COR-L47 (cell line): ENCODE results near the gene MEF2C.

Source experiments
- DNase-seq: peaks from one replicate; lab custom pipeline; 2025; lab: John Stamatoyannopoulos, UW

MEF2C gene

DNA sequence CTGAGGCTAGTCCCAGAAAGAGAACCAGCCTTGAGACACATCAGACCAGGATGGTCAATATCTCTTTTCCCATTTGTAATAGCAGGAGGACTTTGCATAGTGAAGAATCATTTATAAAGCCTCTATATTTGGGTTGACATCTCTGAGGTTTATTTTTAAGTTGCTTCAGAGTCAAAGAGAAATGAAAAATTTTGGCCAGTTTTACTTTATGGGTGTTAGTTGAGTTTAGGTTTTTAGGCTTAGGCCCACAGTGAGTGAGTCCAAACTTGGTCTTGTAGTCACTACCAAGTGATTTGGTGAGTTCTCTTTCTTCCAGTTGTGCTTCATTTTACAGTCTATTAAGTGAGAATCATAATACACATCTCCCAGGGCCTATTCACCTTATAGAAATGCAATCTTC is 5.3 kb upstream of the MEF2C start:
- no peak for DNase-seq

DNA sequence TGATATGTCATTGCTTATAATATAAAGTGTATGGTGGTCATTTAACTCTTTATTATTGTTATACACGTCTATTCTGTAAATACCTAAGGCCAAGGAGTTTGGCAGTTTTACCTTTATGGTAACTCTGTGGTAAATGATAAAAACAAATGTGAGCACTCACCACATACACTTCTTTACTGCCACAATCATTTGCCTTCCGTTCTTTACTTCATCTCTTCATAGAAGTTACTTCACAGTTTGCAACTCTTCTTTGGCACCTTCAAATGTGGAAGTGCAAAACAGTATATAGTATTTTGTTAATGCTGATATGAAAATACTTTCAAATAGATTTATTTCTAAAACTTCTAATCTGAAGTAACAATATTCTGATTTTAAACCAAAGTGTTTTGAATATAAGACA is 4.4 kb upstream of the MEF2C start:
- DNase-seq: no peak

DNA sequence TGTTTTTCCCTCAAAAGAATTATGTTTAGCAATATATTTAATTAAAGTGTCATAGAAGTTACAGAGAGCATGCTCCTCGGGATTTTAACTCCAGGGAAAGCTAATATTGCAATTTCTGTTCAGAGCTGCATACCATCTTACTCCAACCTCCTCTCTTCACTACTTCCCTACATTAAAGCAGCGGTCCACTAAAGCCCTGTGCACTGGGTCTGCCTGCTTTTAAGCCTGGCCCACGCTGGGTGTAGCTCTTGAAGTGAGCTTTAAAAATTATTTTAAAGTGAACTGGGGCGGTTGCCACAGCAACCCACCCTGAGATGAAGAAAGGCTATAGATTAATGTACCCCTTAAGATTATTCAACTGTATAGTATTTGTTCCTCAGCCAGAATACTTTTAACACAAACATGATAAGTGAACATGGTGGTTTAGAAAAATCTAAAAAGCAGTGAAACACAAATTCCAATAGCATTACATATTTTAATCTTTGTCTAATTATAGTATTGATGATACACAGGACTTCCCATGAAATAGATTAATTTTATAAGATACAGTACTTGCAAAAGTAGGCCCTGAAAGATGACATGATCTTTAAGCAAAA is 3.9 kb upstream of the MEF2C start:
- no peak for DNase-seq

DNA sequence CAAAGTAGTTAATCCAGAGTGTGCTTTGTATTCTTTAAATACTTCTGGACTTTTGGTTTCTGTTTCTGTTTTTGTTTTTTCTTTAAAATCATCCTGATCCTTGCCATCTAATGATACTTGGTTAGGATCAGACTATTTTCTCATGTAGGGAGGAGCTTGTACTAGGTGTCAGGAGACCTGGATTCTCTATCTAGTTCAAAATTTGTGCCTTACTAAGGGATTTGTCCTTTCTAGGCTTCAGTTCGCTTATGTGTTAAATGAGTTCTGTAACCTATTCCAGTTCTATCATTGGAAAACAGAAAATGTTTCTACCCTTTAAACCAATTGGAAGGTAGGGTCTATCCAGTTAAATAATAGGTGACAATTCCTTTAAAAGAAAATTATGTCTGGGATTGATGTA is 3.3 kb upstream of the MEF2C start:
- no peak for DNase-seq

DNA sequence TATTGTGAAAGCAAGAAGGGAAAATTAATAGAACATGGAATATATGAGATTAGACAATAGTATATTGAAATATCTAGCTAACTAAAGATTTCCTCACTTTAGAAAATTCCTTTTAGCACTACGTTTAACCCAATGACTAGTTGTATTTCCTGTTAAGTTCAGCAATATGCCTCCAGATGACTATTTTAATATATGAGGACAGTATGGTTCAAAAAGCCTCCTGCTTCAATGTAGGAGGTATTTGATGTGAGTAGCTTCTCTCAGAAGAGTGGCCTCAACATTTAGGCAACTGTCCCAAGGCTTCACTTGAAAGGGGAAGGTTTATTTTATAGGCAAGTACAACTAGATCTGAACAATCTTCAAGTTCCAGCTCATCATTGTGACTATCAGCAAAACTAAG is 2.0 kb upstream of the MEF2C start:
- DNase-seq: no peak

DNA sequence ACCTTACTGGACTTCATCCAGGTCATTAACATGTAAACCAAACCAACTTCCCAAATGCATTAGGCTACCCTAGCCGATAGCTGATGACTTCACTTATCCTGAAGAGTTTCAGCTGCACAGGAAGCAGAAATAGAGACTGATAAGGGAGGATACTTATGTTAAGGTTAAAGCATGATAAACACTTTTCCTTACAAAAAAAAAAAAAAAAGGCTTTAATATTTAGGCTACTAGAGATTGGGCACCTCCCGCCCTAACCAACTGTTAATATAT is 1.6 kb upstream of the MEF2C start:
- no peak for DNase-seq

DNA sequence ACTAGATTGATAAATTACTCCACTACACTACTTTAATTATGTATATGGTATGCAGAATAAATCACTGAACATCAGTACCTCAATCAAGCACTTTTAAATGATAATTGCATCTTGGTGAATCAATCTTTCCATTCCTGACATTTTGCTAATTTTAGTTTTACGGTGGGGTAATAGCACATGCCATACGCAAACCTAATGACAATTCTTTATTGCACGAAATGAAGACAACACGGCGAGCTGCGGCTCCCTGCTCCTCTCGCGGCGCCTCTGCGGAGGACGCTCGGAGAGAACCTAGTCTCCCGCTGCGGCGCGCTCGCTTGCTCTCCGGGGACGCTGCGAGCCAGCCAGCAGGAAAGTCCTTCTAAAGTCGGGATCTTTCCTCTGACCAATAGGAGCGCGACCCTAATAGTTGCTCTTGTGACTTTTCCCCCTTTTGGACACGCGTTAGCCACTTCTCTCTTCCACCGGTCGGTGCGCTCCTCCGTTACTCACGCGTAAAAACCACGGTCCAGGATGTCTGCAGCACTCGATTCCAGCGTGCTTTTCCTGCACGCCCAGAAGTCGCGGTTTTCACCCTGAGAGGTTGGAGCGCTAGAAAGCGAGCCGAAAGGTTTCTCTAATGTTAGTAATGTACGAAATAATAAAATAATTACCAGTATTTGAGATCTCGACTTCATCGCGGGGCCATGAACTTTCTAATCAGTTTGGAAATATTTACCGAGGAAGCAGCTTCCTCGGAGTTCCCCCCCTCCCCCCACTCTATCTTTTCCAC is 1.0 kb upstream of the MEF2C start:
- DNase-seq: peak; percentile 72

DNA sequence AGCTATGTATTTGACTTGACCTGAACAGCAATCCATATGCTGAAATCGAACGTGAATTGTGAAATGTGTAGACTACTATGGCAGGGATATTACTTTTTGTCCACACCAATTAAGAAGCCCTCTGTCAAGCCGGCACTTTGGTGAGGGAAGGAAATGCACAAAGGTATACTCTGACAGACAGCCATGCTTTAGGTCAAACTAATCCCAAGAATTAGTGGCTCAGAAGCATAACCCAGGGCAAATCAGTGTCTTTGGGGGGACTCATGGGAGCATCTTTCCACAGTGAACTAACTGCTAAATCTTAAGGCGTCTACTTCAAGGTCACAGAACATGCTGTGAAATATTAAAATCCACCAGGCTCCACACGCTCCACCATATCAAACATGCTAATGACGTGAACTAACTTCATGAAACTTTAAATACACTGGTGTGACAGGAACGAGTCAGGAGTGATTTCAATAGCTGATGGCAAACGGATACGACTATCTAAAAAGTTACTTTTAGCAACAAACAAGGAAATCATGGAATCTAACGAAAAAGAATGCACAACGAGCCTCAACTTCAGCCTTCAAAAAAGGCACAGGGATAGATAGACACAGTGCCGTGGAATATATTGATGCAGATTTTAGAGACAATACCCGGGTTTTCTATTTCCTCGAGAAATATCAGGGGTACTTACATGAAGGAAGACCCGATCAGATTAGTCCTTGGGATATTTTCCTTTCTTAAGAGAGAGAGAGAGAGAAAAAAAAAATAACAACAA is 527 bp downstream of the MEF2C start:
- no peak for DNase-seq

DNA sequence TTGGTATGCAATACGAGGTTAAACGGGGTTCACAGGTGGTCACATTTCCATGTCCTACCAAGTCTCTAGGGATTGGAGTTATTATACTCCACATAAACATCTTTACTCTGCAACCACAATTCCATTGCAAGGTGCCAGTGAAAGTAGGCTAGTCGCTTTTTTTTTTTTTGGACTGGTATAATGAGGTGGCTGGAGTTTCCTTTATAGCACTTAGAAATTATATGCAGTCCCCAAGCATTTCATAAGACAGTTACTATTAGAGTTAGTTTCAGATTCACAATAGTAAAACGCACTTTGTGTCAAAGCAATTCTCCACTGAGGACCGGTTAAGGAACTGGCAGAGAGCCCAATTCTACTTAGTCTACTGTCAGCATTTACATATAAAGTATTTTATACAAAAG is 1.4 kb downstream of the MEF2C start:
- DNase-seq: no peak

DNA sequence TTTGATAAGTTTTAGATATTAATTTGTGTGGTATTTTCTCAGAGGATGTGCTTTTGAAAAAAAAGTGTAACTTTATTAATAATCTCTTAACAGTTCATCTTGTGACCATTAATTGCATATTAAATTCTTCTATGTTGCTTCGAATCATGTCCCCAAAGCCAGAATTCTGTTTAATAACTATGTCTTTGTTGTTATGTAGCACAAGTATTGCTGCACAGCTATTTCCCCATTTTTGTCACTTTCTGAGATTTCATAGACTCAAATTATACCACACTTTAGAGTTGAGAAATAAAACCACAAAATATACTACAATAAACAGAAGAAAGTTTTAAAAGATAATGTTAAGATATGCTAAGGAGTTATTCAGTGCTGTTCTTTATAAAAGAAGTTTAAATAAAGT is 2.8 kb downstream of the MEF2C start:
- DNase-seq: no peak

DNA sequence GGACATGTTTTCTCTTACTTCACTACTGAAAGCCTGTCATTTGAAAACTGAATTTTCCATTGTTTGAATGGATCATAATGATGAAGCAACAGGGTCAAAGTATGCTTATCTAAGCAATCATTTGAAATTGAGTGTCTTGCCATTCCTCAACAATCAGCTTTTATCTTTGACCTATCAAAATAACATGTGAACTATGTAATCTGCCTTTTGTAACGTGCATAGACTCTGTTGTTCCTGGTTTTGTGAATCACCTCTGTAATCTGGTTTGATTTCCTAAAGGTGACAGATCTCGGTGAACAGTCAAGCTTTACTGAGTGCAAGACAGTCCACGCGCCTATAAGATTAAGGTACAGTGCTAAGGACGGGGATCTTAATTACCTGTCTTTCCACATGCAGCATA is 3.3 kb downstream of the MEF2C start:
- DNase-seq: peak; percentile 14

DNA sequence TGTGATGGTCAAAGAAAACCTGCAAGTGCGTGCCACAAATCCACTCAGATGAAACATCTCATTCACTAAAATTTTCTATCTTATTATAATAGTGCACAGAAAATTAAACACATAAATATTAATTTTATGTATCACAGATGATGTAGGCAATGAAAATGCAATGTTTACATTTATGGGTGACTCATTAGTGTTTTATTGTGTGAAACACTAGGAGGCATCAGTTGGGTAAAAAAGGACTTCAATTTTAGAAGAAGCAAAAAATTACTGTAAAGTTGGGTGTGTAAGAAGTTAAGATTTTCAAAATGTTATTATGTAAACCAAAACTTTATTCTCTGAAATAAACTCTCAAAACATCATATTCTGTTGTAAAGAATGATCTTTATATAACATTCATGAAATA is 4.0 kb downstream of the MEF2C start:
- DNase-seq: no peak

DNA sequence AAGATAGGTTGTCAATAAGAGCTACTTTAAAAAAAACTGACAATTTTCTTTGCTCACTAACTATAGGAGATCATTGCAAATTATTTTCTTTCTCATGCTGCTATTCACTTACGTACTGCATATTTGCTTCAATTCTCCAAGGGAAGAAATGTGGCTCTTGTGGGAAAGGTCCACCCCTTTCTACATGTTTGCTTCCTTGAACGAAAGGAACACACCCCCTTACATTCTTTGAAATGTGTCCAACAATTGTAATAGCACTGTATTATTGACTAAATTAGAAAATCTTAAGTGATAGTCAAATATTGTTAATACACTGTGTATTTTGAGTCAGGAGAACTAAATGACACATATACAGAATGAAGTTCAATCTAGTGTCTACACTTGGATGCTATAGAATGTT is 5.2 kb downstream of the MEF2C start:
- DNase-seq: no peak

DNA sequence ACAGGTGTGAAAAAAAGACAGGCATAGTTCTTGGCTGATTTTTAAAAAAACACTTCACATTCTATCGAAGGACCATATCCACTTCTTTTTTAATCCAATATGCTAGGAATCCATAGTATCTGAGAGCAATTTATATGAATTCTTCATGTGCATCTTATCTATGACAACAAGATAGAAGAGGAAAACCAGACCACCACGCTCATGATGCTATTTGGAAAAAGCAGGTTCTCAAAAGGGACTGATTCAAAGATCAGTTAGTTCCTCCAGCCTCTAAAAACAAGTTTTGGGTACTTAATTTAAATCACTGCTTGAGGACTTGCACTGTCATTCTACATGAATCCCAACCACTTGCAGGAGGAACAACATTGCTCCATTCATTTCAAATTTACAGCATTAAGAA is 6.3 kb downstream of the MEF2C start:
- no peak for DNase-seq

DNA sequence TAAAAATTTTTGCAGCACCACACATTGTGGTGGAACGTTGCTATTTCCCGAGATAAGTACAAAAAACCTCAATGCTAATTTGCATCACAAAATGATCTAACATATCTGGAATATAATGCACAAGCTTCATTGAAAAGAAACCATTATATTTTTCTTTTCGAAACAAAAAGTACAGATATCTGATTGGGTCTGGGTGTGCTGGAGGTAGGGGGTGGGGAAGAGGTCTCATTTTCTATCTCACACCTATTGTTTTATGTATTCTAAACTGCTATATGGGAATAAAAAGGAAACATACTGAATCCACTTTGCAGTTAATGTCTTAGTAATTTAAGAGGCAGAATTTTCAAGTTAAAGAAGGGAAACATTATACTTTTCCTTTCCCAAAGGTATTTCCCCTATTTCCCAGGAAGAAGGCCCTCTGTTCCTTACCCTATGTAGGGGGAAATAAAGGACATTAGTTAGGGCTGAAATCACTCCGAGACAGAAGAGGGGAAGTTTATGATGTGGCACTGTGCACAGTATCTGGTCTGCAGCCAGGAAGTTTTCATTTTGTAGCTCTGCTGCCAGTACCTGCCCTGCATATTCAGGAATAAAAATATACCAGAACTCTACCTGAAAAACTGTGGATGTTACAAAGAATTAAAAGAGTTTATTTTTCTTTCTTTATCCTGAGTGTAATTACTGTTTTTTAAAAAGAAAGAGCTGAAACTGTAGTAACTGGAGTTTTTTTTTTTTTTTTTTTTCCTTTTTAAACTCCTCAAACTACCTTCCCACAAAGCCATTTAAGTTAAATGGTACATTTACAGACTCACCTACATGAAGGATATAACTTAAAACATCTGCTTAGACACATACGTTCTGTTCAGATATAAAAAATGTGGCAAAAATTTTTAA is 7.4 kb downstream of the MEF2C start:
- peak; percentile 33 for DNase-seq

DNA sequence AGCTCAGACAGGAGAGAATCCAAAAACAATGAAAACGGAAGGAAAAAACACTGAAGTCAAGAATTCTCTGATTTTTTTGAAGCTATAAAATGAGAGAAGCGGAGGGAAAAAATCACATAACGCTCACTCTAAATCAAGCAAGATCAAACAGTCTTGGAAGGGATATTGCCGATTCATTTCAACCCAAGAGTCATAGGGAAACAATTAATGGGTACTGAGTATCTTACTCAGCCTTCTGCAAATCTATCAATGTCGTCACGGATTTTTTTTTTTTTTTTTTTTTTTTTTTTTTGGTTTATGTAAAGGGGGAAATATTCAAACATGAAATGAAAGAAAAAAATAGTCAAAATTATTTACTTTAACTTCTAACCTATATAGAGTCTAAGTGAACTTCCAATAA is 9.5 kb downstream of the MEF2C start:
- DNase-seq: no peak

DNA sequence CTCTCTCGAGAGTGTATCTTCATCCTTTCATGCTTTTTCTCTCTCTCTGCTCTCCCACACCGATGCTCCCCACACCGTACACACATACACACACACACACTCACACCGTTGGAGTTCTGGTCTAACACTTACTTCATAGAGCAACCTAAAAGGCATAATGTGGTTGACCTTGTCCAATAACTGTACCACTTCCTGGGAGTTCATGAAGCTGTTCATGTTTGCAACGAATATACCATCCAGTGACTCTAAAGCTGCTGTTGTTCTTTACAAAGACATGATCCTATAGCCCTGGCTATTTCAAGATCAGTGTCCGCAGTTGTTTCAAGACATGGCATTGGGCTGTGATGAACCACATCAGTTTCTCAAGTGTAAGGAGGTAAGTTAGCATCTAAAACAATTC is 10.0 kb downstream of the MEF2C start:
- DNase-seq: no peak

DNA sequence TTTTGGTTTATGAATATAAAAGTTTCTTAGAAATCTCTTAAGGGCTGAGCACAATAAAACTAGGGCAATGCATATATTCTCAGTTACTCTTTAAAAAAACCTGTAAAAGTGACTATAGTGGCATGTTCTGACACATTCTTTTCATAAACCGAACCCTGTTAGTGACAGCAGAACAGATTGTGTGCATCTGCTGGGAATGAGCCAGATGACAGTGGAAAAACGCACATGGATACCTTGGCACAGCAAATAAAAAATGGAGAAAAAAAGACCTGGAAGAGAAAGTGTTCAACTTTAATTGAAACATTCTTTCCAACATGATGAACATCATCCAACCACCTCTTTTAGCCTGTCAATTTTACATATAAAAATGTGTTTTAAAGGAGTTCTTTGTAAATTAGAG is 12.7 kb downstream of the MEF2C start:
- no peak for DNase-seq

DNA sequence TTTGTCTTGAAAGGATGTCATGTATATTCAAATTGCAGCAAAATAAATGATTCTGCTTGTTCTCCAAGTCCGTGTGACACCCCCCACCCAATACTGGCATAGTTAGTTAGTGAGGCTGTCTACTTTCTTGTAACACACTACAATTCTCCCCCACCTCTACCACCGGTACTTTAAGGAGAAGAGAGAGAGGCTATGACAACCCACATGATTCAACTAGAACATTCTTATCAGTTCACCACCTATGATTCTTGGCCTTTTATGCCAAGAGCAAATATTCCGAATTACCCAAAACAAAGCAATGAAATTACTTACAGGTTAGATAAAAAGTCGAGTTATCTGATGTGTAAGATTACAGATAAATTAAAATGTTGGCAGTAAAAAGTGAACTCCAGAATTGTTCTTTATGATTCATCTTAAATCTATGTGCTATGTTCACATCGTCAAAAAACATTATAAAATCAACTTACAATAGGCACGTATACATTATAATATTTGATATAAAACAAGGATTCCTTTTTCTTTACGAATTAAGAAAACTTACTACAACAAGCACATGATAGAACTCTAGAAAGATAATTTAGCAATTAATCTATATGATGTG is 14.4 kb downstream of the MEF2C start:
- no peak for DNase-seq

DNA sequence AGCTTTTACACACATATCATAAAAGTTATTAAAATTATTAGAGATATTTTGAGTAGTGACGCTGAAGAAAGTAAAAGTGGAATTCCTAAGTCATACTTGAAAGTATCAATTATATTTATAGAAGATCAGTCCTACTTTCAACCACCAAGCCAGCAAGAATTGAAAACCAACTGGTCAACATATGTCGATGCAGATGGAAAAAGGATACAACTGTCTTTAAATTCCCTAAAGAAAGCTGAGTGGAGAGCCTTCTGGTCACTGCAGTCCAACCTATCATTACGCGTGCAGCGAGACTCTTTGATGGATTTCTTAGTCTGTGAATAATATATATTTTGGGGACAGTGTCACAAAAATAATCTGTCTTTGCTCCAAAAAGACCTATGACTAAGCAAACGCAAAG is 15.3 kb downstream of the MEF2C start:
- DNase-seq: no peak

DNA sequence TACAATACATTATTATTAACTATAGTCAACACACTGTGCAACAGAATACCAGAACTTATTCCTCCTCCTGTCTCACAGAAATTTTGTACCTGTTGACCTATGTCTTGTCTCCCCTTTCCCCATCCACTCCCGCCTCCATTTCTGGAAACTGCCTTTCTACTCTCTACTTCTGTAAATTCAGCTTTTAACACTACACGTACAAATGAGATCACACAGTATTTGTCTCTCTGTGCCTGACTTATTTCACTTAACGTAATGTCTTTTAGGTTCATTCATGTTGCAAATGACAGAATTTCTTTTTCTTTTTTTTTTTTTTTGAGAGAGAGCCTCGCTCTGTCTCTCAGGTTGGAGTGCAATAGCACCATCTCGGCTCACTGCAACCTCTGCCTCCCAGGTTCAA is 19.5 kb downstream of the MEF2C start:
- no peak for DNase-seq

DNA sequence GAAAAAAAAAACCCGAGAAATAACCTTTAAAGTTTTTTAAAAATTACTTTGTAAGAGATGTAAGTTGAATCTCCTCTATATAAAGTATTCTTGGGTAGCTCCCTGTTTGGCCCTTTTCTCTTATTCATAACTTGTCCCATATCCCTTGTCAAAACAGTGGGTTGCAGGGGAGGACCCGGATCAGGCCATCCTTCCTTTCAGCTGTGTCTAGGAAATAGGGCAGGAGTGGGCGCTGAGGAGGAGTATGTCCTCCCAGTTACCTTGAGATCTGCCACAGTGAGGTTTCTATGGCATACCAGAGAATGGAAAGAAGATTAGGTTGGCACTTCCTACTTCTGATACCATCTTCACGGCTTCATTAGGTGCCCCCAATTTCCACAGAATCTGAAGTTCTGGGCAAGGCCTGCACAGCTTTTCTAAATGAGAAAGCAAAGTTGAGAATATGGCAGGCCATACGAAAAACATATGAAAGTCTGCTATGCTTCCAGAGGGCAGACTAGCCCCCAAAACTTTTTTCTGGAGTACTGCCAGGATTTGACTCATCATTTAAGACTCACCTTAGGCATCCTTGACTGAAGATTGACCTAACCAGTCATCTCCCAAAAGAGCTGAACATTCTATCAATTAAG is 20.3 kb downstream of the MEF2C start:
- no peak for DNase-seq
